SK-N-SH treated with all-trans-retinoic acid at 6 μM for 48 hours (cell line): ENCODE results near the gene CRIP3.

Experiments used
- ARNTL ChIP-seq: fragments of 450-650 bp; formaldehyde crosslinking; IDR thresholded peaks from 2 replicates; pipeline ENCODE4 v1.5.0; 2020; ENCODE audit warnings: low read depth, mild to moderate bottlenecking, moderate library complexity, borderline replicate concordance
- RARB ChIP-seq: fragments of 250-450 bp; sonication (Bioruptor Pico); IDR thresholded peaks from 2 replicates; pipeline ENCODE4 v1.8.0; 2021; ENCODE audit warnings: mild to moderate bottlenecking, moderate library complexity
- SNAI2 ChIP-seq: fragments of 250-450 bp; sonication (Bioruptor Pico); IDR thresholded peaks from 2 replicates; pipeline ENCODE4 v1.5.0; 2020; ENCODE audit warnings: mild to moderate bottlenecking, moderate library complexity
- ZFP30 ChIP-seq: fragments of 450-650 bp; formaldehyde crosslinking; IDR thresholded peaks from 2 replicates; pipeline ENCODE4 v1.5.0; 2022; ENCODE audit warnings: mild to moderate bottlenecking, moderate library complexity

DNA sequence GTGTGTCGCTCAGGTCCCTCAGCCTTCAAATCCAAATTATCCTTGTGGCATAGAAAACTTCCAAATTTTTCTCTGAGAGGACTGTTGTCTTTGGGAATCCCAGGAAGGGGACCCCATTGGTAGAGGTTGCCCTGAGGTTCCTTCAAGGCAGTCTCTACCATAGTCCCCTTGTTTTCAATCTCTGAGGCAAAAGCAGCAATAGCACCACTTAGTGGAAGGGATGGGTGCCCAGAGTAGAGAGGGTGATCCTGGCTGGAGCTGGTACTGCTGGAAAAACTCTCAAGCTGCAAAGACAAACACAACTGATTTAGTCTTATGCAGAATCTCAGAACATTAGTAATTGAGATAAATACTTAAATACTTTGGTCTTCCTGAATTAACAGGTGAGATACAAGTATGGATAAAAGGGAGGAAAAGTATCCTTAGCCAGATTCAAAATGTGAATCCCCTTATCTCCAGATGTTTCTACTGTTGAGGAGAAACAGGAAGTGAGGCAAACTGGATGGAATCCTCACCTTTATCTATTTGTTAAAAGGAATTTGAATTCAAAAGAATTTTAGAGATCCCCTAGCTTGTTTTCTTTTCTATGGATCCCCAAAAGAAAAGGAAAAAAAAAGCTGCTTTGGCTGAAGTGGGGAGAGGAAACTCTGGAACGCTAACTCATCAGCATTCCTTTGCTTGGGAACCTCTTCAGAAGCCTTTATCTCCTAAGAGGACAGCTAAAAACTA, 47.4 kb upstream of the CRIP3 start:
- TF ChIP-seq RARB (CRISPR knock-in tag) (no peak), ARNTL (CRISPR knock-in tag) (no peak), SNAI2 (CRISPR knock-in tag) (no peak), ZFP30 (CRISPR knock-in tag) (no peak)
